NT2/D1 (cell line): ENCODE results near the gene SINHCAF.

ENCODE experiments used
- SUZ12 ChIP-seq: IDR thresholded peaks from 2 replicates; pipeline ENCODE4 v1.6.1; 2011; ENCODE audit not compliant: insufficient read length, insufficient read depth; ENCODE audit errors: extremely low read depth
- YY1 ChIP-seq: IDR thresholded peaks from 2 replicates; pipeline ENCODE4 v1.6.1; 2011; ENCODE audit not compliant: insufficient read length, insufficient read depth
- ZNF274 ChIP-seq: IDR thresholded peaks from 2 replicates; pipeline ENCODE4 v1.6.1; 2011; ENCODE audit warnings: mild to moderate bottlenecking, low read depth, low read length

DNA sequence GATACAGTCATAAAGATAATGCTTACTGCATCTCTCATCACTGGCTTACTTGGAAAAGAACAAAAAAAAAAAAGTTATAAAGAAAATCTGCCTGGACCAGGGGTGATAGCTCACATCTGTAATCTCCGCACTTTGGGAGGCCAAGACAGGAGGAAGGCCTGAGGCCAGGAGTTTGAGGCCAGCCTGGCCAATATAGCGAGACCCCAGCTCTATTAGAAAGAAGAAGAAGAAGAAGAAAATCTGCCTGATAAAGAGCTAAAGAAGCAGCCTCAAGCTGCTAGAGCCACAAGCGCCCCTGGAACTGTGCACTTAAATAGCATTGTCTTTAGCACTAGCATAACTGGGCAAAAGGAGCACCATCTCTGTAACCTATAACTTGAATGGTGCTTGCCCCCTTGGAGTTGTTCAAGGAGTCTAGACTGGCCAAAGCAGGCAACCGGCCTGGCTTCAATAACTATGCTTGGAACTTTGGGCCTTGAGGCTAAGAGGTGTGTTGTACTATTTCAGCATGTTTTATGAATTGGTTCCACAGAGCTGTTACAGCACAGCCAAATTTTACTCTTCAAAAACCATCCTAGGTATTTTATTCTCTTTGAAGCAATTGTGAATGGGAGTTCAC lies 53.2 kb downstream of the SINHCAF start:
- TF ChIP-seq ZNF274: no peak
- no peak for TF ChIP-seq SUZ12
- TF ChIP-seq YY1: no peak
